ENCODE results near the gene LOXL1. TPM values are rescaled to one million over a fixed set of nuclear protein-coding genes. Genes with fewer than 3 reads are reported as not detected.

The LOXL1 gene
- total and polyA plus RNA-seq, 2 donors (not counting 1 experiment from before 2014, with no cell fraction given), result 0.21 to 0.49 TPM

- DNase-seq, result peak; percentile 62
- peak overlapping the region; percentile 87 for H3K4me3 Mint-ChIP-seq
Measured at GRCh38 chr15:73996939-73997338, 70.7 kb downstream of the LOXL1 start.

GRCh38 chr15:73997986-73998385, 71.7 kb downstream of the LOXL1 start:
- Histone ChIP-seq H3K9me3 (ENCODE audit: control extremely low read depth in 1 of 3, control insufficient read depth in 2 of 3, insufficient read depth in 1 of 3, low read length in 2 of 3) (no peaks in the 10 kb centered on the region), H4K20me1 (ENCODE audit: control insufficient read depth, insufficient read depth, low read length, poor library complexity, severe bottlenecking) (peaks cover 17% of the 10 kb centered on the region), H3K4me3 (ENCODE audit: control extremely low read depth in 1 of 5, extremely low read depth in 1 of 5, insufficient read depth in 1 of 5, low read depth in 2 of 5, low read length in 4 of 5) (no peak overlapping the region), H3K4me2 (replicated peaks; ENCODE audit: low read depth, low read length, poor library complexity, severe bottlenecking) (no peak overlapping the region), H2AFZ (ENCODE audit: insufficient read depth, low read depth, low read length, poor library complexity, severe bottlenecking) (no peak overlapping the region), H3K36me3 (replicated peaks in 1 of 2; ENCODE audit: control extremely low read depth in 1 of 2, control insufficient read depth in 1 of 2, extremely low read depth in 1 of 2, insufficient read depth in 2 of 2, low read length in 1 of 2) (peaks cover 0 to 27% of the 10 kb centered on the region in 2 experiments), H3K79me2 (ENCODE audit: control insufficient read depth, insufficient read depth, low read length) (peaks cover 98% of the 10 kb centered on the region), H3K27ac (ENCODE audit: low read length in 2 of 2) (peak overlapping the region in 1 of 2 donors; percentile 90), H3K27me3 (replicated peaks in 1 of 4; ENCODE audit: control extremely low read depth in 1 of 4, control insufficient read depth in 3 of 4, insufficient read depth in 4 of 4, low read length in 3 of 4) (no peaks in the 10 kb centered on the region), H3K4me1 (ENCODE audit: control insufficient read depth in 2 of 2, insufficient read depth in 2 of 2, low read length in 2 of 2) (peaks cover 39 to 57% of the 10 kb centered on the region in 2 donors), H3K9ac (ENCODE audit: low read length) (no peak overlapping the region)
- ChIA-PET POLR2A (no interaction called here), CTCF (no interaction called here)
- no peak for DNase-seq
- intact Hi-C loops (cut with micrococcal nuclease), result loop anchor here (10.0 kb wide), 2 partner anchors 1637 to 1883 kb away; partner anchors contain the start of genes MYO9A and SENP8
- Mint-ChIP-seq H3K27me3 (no peaks in the 10 kb centered on the region), H3K27ac (no peak overlapping the region), H3K4me3 (peak overlapping the region; percentile 87), H3K4me1 (peaks cover 57% of the 10 kb centered on the region), H3K9me3 (ENCODE audit: insufficient read depth) (no peaks in the 10 kb centered on the region)
- 97% methylated on average over 27 of the region's 27 CpGs for WGBS (ENCODE audit: insufficient coverage)
- TF ChIP-seq EZH2 (IDR thresholded peaks at IDR 0.05; ENCODE audit: borderline replicate concordance, insufficient read depth, low read depth, low read length, poor library complexity, severe bottlenecking), result no peak
- no peak for TF ChIP-seq CTCF (IDR thresholded peaks at IDR 0.05)
- no peak for ATAC-seq (ENCODE audit: low read depth)

More at GRCh38 chr15:73996939-73997338, 70.7 kb downstream of the LOXL1 start:
- ChIA-PET CTCF (no interaction called here), POLR2A (no interaction called here)
- Mint-ChIP-seq H3K27me3 (no peaks in the 10 kb centered on the region), H3K27ac (peak overlapping the region; percentile 87), H3K4me1 (peaks cover 65% of the 10 kb centered on the region), H3K9me3 (ENCODE audit: insufficient read depth) (no peaks in the 10 kb centered on the region)
- H3K4me2 ChIP-seq (replicated peaks; ENCODE audit: low read depth, low read length, poor library complexity, severe bottlenecking), result peak overlapping the region; percentile 94
- TF ChIP-seq EZH2 (IDR thresholded peaks at IDR 0.05; ENCODE audit: borderline replicate concordance, insufficient read depth, low read depth, low read length, poor library complexity, severe bottlenecking) (no peak), CTCF (IDR thresholded peaks at IDR 0.05) (no peak)
- peaks cover 0 to 27% of the 10 kb centered on the region in 2 experiments for H3K36me3 ChIP-seq (replicated peaks in 1 of 2; ENCODE audit: control extremely low read depth in 1 of 2, control insufficient read depth in 1 of 2, extremely low read depth in 1 of 2, insufficient read depth in 2 of 2, low read length in 1 of 2)
- H4K20me1 ChIP-seq (ENCODE audit: control insufficient read depth, insufficient read depth, low read length, poor library complexity, severe bottlenecking), result peaks cover 21% of the 10 kb centered on the region
- no peak for ATAC-seq (ENCODE audit: low read depth)
- peaks cover 94% of the 10 kb centered on the region for H3K79me2 ChIP-seq (ENCODE audit: control insufficient read depth, insufficient read depth, low read length)
- intact Hi-C loops (cut with micrococcal nuclease), result loop anchor here (10.0 kb wide), 2 partner anchors 1638 to 1882 kb away; partner anchors contain the start of genes MYO9A and SENP8
- 0% methylated on average over 1 of the region's 5 CpGs for WGBS (ENCODE audit: insufficient coverage)
- H3K27ac ChIP-seq (ENCODE audit: low read length in 2 of 2), result peak overlapping the region; percentile 42 to 90
- H3K27me3 ChIP-seq (replicated peaks in 1 of 4; ENCODE audit: control extremely low read depth in 1 of 4, control insufficient read depth in 3 of 4, insufficient read depth in 4 of 4, low read length in 3 of 4), result no peaks in the 10 kb centered on the region
- peak overlapping the region; percentile 12 to 95 (median 49) for H3K4me3 ChIP-seq (ENCODE audit: control extremely low read depth in 1 of 5, extremely low read depth in 1 of 5, insufficient read depth in 1 of 5, low read depth in 2 of 5, low read length in 4 of 5)
- H3K9ac ChIP-seq (ENCODE audit: low read length), result peak overlapping the region; percentile 45
- H3K4me1 ChIP-seq (ENCODE audit: control insufficient read depth in 2 of 2, insufficient read depth in 2 of 2, low read length in 2 of 2), result peaks cover 46 to 65% of the 10 kb centered on the region in 2 donors
- H2AFZ ChIP-seq (ENCODE audit: insufficient read depth, low read depth, low read length, poor library complexity, severe bottlenecking), result peak overlapping the region; percentile 36
- no peaks in the 10 kb centered on the region for H3K9me3 ChIP-seq (ENCODE audit: control extremely low read depth in 1 of 3, control insufficient read depth in 2 of 3, insufficient read depth in 1 of 3, low read length in 2 of 3)

All from B cell (primary cell).